Sigmoid colon (tissue), 7 donors: ENCODE data around the gene TSG101. TPM values are rescaled to one million over a fixed set of nuclear protein-coding genes. Genes with fewer than 3 reads are reported as not detected.

Experiments
- DNase-seq: peaks from one replicate; pipeline ENCODE4 v3.0.0-alpha.2; 2019
- H3K27ac ChIP-seq, 4 donors: fragments of 200-600 bp; sonication (generic); one replicate each; pipeline ENCODE4 v1.5.1; 2016 to 2019; ENCODE audit warnings: mild to moderate bottlenecking in 1 of 4
- H3K27me3 ChIP-seq, 3 donors: fragments of 200-600 bp; sonication (generic); one replicate each; pipeline ENCODE4 v1.5.1; 2019; ENCODE audit warnings: mild to moderate bottlenecking in 1 of 3
- H3K36me3 ChIP-seq, 4 donors: fragments of 200-600 bp; sonication (generic); one replicate each; pipeline ENCODE4 v1.5.1; 2016 to 2019
- H3K4me1 ChIP-seq, 4 donors: fragments of 200-600 bp; sonication (generic); one replicate each; pipeline ENCODE4 v1.5.1; 2017 to 2019
- H3K4me3 ChIP-seq, 4 donors: fragments of 200-600 bp; sonication (generic); one replicate each; pipeline ENCODE4 v1.5.1; 2017 to 2019; ENCODE audit warnings: mild to moderate bottlenecking in 2 of 4, moderate library complexity in 1 of 4
- H3K9me3 ChIP-seq, 4 donors: fragments of 200-600 bp in 3 of 4; sonication (generic) in 3 of 4; one replicate each; pipeline versions ENCODE4 v1.5.1 to v1.6.1; 2013 to 2019
- CTCF ChIP-seq, 4 experiments: fragments of 450-650 bp in 3 of 4; fragments of 200-600 bp in 1 of 4; IDR thresholded peaks; one replicate each; pipeline ENCODE4 v1.5.1; 2016 to 2019; ENCODE audit warnings: antibody characterized with exemption in 4 of 4, mild to moderate bottlenecking in 3 of 4, moderate library complexity in 2 of 4
- EP300 ChIP-seq, 4 donors: sonication (generic); formaldehyde crosslinking; IDR thresholded peaks; one replicate each; pipeline ENCODE4 v1.6.1; 2017; ENCODE audit warnings: antibody characterized with exemption in 4 of 4
- POLR2A ChIP-seq, 2 donors: fragments of 450-650 bp; IDR thresholded peaks; one replicate each; pipeline ENCODE4 v1.6.1; 2016; ENCODE audit warnings: antibody characterized with exemption in 2 of 2, mild to moderate bottlenecking in 2 of 2, moderate library complexity in 2 of 2
- POLR2AphosphoS5 ChIP-seq, 4 donors: sonication (generic); formaldehyde crosslinking; IDR thresholded peaks; one replicate each; pipeline ENCODE4 v1.6.1; 2017; ENCODE audit warnings: antibody characterized with exemption in 4 of 4
- WGBS, 2 donors: extraction: QIAGEN DNeasy Blood & Tissue Kit; methylation state at CpG; one replicate each; pipeline ENCODE4 v1.1.7; 2013; 5-methylcytosine and 5-hydroxymethylcytosine counted together
- intact Hi-C: fragments of 100-400 bp; cut with DNase I; formaldehyde crosslinking; loops from one replicate; pipeline ENCODE4 v1.15.1; 2023
- polyA plus RNA-seq, 3 donors: library from polyadenylated mRNA; stranded (reverse); fragments of 200-250 nt; gene quantifications; one replicate each; pipeline ENCODE4 v1.2.3, GENCODE V29; 2013
- total RNA-seq, 4 donors: library from RNA; depleted of rRNA; stranded (reverse); fragments of >200 nt; gene quantifications; one replicate each; pipeline ENCODE4 v1.1.0, GENCODE V29; 2016
- donor health status: healthy with polysubstance abuse.
- donor health status: Bipolar disorder and iron deficiency.
- donor health status: healthy.

Gene TSG101
- total and polyA plus RNA-seq, 7 donors = 55.7 to 103 (median 90.7) TPM

- 97 to 98% methylated on average over 6 of the region's 6 CpGs for WGBS, 2 donors
- H3K9me3 ChIP-seq = no peaks in the 10 kb centered on the region
- H3K4me1 ChIP-seq = no peaks in the 10 kb centered on the region
- H3K27me3 ChIP-seq = no peaks in the 10 kb centered on the region
- H3K36me3 ChIP-seq = no peaks in the 10 kb centered on the region
- no peak overlapping the region for H3K4me3 ChIP-seq
- TF ChIP-seq POLR2AphosphoS5 (IDR thresholded peaks at IDR 0.05) (no peak), EP300 (IDR thresholded peaks at IDR 0.05) (no peak), POLR2A (IDR thresholded peaks at IDR 0.05) (no peak), CTCF (IDR thresholded peaks at IDR 0.05) (no peak)
- DNase-seq = no peak
- intact Hi-C loops = no loop called here
- H3K27ac ChIP-seq = no peak overlapping the region
These were observed 64.8 kb downstream of the TSG101 start for GRCh38 chr11:18461909-18462308.

DNA sequence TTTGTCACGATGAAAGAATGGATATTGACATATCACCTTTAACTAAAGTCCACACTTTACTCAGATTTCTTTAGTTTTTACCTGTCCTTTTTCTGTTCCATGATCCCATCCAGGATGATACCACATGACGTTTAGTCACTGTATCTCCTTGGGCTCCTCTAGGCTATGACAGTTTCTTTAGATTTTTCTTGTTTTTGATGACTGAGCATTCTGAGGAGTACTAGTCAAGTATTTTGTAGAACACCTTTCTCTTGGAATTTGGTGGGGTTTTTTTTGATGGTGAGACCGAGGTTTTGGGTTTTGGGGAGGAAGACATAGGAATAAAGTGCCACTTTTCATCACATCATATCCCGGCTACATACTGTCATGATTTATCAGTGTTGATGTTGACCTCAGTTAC lies 67.1 kb downstream of the TSG101 start:
- no peaks in the 10 kb centered on the region for H3K4me1 ChIP-seq
- no peaks in the 10 kb centered on the region for H3K9me3 ChIP-seq
- no peaks in the 10 kb centered on the region for H3K27me3 ChIP-seq
- 89 to 94% methylated on average over 4 of the region's 4 CpGs for WGBS, 2 donors
- no peak overlapping the region for H3K27ac ChIP-seq
- TF ChIP-seq POLR2AphosphoS5 (IDR thresholded peaks at IDR 0.05) = no peak
- no peak for TF ChIP-seq EP300 (IDR thresholded peaks at IDR 0.05)
- no peak for TF ChIP-seq POLR2A (IDR thresholded peaks at IDR 0.05)
- no peak for TF ChIP-seq CTCF (IDR thresholded peaks at IDR 0.05)
- no peaks in the 10 kb centered on the region for H3K36me3 ChIP-seq
- no peak for DNase-seq
- no peak overlapping the region for H3K4me3 ChIP-seq
- intact Hi-C loops = no loop called here

- H3K4me3 ChIP-seq = no peak overlapping the region
- no peaks in the 10 kb centered on the region for H3K9me3 ChIP-seq
- intact Hi-C loops = no loop called here
- DNase-seq = no peak
- H3K27me3 ChIP-seq = no peaks in the 10 kb centered on the region
- H3K4me1 ChIP-seq = no peaks in the 10 kb centered on the region
- TF ChIP-seq POLR2AphosphoS5 (IDR thresholded peaks at IDR 0.05) = no peak
- no peak for TF ChIP-seq CTCF (IDR thresholded peaks at IDR 0.05)
- no peak for TF ChIP-seq EP300 (IDR thresholded peaks at IDR 0.05)
- no peak for TF ChIP-seq POLR2A (IDR thresholded peaks at IDR 0.05)
- no peak overlapping the region for H3K27ac ChIP-seq
- H3K36me3 ChIP-seq = no peaks in the 10 kb centered on the region
- 46 to 62% methylated on average over 3 of the region's 3 CpGs for WGBS, 2 donors
These were observed 69.3 kb downstream of the TSG101 start for GRCh38 chr11:18457450-18457849.

DNA sequence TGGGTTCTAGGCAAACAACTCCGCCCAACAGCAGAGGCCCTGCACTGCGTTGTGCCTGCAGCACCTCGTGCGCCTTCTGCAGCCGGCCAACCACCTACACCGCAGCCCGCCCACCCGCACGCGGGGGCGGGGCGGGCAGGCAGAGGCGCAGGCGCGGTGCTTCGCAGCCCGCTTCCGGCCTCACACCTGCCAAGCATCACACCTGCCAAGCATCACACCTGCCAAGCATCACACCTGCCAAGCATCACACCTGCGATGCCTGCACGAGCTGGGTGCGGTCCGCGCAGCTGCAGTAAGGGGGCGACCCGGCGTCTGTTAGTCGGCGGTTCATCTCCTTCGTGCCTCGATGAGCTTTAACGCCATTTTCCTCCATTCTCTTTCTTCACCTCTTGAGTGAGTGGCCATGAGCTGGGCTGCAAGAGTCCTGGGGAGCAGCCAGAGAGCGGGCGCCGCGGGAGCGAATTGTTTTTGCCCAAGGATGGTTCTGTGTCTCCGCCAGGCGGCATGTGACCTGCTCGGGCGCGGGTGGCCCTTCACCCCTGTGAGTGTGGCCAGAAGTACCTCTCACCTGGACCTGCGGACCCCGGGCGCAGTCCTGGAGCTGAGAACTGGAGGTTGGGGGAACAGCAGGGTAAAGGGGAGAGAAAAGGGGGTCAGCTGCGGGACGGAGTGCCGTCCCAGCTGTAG lies 70.9 kb downstream of the TSG101 start, which contains the start of gene LDHAL6A:
TSS of gene LDHAL6A (plus strand) at position 171 of the 687 bp plus-strand sequence. CDS start 825 bp downstream, outside the sequence.
- intact Hi-C loops = no loop called here
- no peak for DNase-seq
- TF ChIP-seq CTCF (IDR thresholded peaks at IDR 0.05) (no peak), POLR2AphosphoS5 (IDR thresholded peaks at IDR 0.05) (no peak), POLR2A (IDR thresholded peaks at IDR 0.05) (no peak), EP300 (IDR thresholded peaks at IDR 0.05) (no peak)

GRCh38 chr11:18452927-18453326 lies 73.8 kb downstream of the TSG101 start:
- H3K9me3 ChIP-seq = no peaks in the 10 kb centered on the region
- intact Hi-C loops = no loop called here
- no peak for TF ChIP-seq POLR2A (IDR thresholded peaks at IDR 0.05)
- no peak for TF ChIP-seq POLR2AphosphoS5 (IDR thresholded peaks at IDR 0.05)
- no peak for TF ChIP-seq CTCF (IDR thresholded peaks at IDR 0.05)
- no peak for TF ChIP-seq EP300 (IDR thresholded peaks at IDR 0.05)
- H3K4me1 ChIP-seq = no peaks in the 10 kb centered on the region
- WGBS, 2 donors = 85 to 86% methylated on average over 2 of the region's 2 CpGs
- DNase-seq = no peak
- no peak overlapping the region for H3K4me3 ChIP-seq
- no peaks in the 10 kb centered on the region for H3K27me3 ChIP-seq
- no peaks in the 10 kb centered on the region for H3K36me3 ChIP-seq
- H3K27ac ChIP-seq = no peak overlapping the region

More for the DNA sequence above, 70.9 kb downstream of the TSG101 start, which contains the start of gene LDHAL6A:
- H3K36me3 ChIP-seq = no peaks in the 10 kb centered on the region
- H3K27me3 ChIP-seq = no peaks in the 10 kb centered on the region
- no peaks in the 10 kb centered on the region for H3K4me1 ChIP-seq
- H3K9me3 ChIP-seq = no peaks in the 10 kb centered on the region
- H3K27ac ChIP-seq = no peak within 1 kb of the TSS
- 44 to 68% methylated on average over 47 of the region's 47 CpGs for WGBS, 2 donors
- no peak within 1 kb of the TSS for H3K4me3 ChIP-seq
